Cardiac atrium fibroblast (primary cell): ENCODE measurements around the gene ARHGAP26. TPM values are rescaled to one million over a fixed set of nuclear protein-coding genes. Genes with fewer than 3 reads are reported as not detected.

Experiments
- total RNA-seq: library from RNA; depleted of rRNA; stranded (reverse); fragments of >200 nt; gene quantifications from 2 replicates; pipeline ENCODE4 v1.2.3, GENCODE V29; 2015

Gene ARHGAP26, protein sequence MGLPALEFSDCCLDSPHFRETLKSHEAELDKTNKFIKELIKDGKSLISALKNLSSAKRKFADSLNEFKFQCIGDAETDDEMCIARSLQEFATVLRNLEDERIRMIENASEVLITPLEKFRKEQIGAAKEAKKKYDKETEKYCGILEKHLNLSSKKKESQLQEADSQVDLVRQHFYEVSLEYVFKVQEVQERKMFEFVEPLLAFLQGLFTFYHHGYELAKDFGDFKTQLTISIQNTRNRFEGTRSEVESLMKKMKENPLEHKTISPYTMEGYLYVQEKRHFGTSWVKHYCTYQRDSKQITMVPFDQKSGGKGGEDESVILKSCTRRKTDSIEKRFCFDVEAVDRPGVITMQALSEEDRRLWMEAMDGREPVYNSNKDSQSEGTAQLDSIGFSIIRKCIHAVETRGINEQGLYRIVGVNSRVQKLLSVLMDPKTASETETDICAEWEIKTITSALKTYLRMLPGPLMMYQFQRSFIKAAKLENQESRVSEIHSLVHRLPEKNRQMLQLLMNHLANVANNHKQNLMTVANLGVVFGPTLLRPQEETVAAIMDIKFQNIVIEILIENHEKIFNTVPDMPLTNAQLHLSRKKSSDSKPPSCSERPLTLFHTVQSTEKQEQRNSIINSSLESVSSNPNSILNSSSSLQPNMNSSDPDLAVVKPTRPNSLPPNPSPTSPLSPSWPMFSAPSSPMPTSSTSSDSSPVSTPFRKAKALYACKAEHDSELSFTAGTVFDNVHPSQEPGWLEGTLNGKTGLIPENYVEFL
- total RNA-seq = 2.6 and 3.8 TPM in 2 replicates

DNA sequence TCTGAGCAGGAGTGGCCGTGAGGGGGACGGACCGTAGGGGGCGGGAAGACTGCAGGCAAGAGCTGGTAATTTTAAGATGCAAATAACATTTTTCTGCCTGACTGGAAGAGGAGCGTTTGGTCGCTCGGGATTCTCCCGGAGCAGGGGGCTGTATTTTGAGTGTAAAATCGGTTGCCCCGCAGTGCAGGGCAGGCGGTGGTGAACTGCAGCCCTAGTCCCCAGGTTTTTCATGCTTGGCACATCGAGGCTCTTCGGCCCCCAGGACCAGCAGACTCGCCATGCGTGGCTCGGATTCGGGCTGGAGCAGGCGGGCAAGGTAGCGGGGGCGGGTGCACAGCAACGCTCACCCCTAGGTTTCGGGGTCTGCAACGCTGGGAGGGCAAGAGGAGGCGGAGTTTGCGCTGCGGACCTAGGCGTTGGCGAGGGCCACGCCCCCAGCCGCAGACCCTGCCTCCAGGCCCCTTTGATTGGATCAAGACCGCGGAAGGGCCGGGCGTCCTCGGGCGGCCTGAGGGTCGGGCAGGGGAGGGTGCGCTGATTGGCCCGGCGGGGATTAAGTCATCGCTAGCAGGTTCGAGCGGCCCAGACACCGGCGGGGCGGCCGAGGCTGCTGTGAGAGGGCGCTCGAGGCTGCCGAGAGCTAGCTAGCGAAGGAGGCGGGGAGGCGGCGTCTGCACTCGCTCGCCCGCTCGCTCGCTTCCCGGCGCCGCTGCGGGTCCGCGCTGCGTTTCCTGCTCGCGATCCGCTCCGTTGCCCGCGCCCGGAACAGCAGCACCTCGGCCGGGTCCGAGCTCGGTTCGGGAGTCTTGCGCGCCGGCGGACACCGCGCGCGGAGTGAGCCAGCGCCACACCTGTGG is at the start of gene ARHGAP26:
Gene ARHGAP26, plus strand, starts transcription at position 585 of the 857 bp plus-strand sequence. CDS start 385 bp downstream, outside the sequence.

Other genes with a start within 250 kb of the ARHGAP26 start
- 1.8 and 37.7 TPM in 2 replicates for gene FGF1, start 84.3 kb upstream of the ARHGAP26 start, total RNA-seq